Stomach (tissue), 9 donors: ENCODE results near the gene GP2. TPM values are rescaled to one million over a fixed set of nuclear protein-coding genes. Genes with fewer than 3 reads are reported as not detected.
"Not testable (repeated sequence)": the region's sequence is repeated elsewhere in the genome, so short reads cannot be mapped to it uniquely, and the experiment has no call there.

Experiments used
- DNase-seq, 2 donors: peaks; one replicate each; pipeline versions ENCODE4 v3.0.0 to v3.0.0-alpha.2; 2013 to 2019
- H3K27ac ChIP-seq, 5 donors: fragments of 200-600 bp in 4 of 5; sonication (generic) in 4 of 5; one replicate each; pipeline ENCODE4 v1.5.1; 2013 to 2019; ENCODE audit warnings: mild to moderate bottlenecking in 1 of 5, moderate library complexity in 1 of 5
- H3K27me3 ChIP-seq, 3 donors: fragments of 200-600 bp; sonication (generic); one replicate each; pipeline ENCODE4 v1.5.1; 2017 to 2019; ENCODE audit warnings: mixed run types in 1 of 3
- H3K36me3 ChIP-seq, 4 donors: fragments of 200-600 bp; sonication (generic); 1 replicate in 3 of 4; 2 replicates in 1 of 4; pipeline ENCODE4 v1.5.1; 2016 to 2019
- H3K4me1 ChIP-seq, 4 donors: fragments of 200-600 bp; sonication (generic); one replicate each; pipeline ENCODE4 v1.5.1; 2016 to 2019
- H3K4me3 ChIP-seq, 4 donors: fragments of 200-600 bp; sonication (generic) in 3 of 4; one replicate each; pipeline ENCODE4 v1.5.1; 2016 to 2019; ENCODE audit warnings: mild to moderate bottlenecking in 1 of 4
- H3K9me3 ChIP-seq, 4 donors: fragments of 200-600 bp; sonication (generic); one replicate each; pipeline ENCODE4 v1.5.1; 2016 to 2019
- EP300 ChIP-seq: sonication (generic); formaldehyde crosslinking; IDR thresholded peaks from one replicate; pipeline ENCODE4 v1.6.1; 2017; ENCODE audit warnings: antibody characterized with exemption
- POLR2A ChIP-seq, 4 donors: fragments of 450-650 bp; IDR thresholded peaks; one replicate each; pipeline ENCODE4 v1.6.1; 2016; ENCODE audit warnings: antibody characterized with exemption in 4 of 4, control low read depth in 2 of 4, mild to moderate bottlenecking in 1 of 4, moderate library complexity in 1 of 4
- POLR2AphosphoS5 ChIP-seq, 3 donors: sonication (generic); formaldehyde crosslinking; IDR thresholded peaks; one replicate each; pipeline ENCODE4 v1.6.1; 2016; ENCODE audit warnings: antibody characterized with exemption in 3 of 3
- WGBS, 5 donors: extraction: QIAGEN DNeasy Blood & Tissue Kit in 3 of 5; methylation state at CpG; one replicate each; pipeline versions ENCODE4 v1.1.5 to v1.1.7; 2013 to 2018; 5-methylcytosine and 5-hydroxymethylcytosine counted together
- intact Hi-C: fragments of 100-400 bp; cut with DNase I; formaldehyde crosslinking; loops from one replicate; pipeline ENCODE4 v1.15.1; 2023; ENCODE audit warnings: low total_unique reads
- polyA plus RNA-seq, 3 donors: library from polyadenylated mRNA; stranded (reverse); fragments of 200-250 nt; gene quantifications; one replicate each; pipeline ENCODE4 v1.2.3, GENCODE V29; 2013
- total RNA-seq, 5 donors: library from RNA; depleted of rRNA; stranded (reverse); fragments of >200 nt; gene quantifications; one replicate each; pipeline versions ENCODE4 v1.1.0 to v1.2.3, GENCODE V29; 2014 to 2016
- TF ChIP-seq, protein P1 (sequence below), 7 experiments: fragments of 450-650 bp in 4 of 7; fragments of 200-600 bp in 3 of 7; sonication (generic) in 3 of 7; IDR thresholded peaks; one replicate each; pipeline ENCODE4 v1.5.1; 2016 to 2019; ENCODE audit warnings: antibody characterized with exemption in 7 of 7, control low read depth in 2 of 7, mild to moderate bottlenecking in 1 of 7
- donor health status: healthy with polysubstance abuse.
- donor health status: Bipolar disorder and iron deficiency.
- donor health status: healthy.

Gene GP2
- total and polyA plus RNA-seq, 8 donors: 0.55 to 53.3 (median 14.4) TPM

- WGBS, 5 donors: 26 to 57% (median 32%) methylated on average over 3 of the region's 3 CpGs
- H3K27ac ChIP-seq: no peak overlapping the region
- no peak for DNase-seq
Observed at GRCh38 chr16:20326321-20326720, 992 bp downstream of the GP2 start.

DNA sequence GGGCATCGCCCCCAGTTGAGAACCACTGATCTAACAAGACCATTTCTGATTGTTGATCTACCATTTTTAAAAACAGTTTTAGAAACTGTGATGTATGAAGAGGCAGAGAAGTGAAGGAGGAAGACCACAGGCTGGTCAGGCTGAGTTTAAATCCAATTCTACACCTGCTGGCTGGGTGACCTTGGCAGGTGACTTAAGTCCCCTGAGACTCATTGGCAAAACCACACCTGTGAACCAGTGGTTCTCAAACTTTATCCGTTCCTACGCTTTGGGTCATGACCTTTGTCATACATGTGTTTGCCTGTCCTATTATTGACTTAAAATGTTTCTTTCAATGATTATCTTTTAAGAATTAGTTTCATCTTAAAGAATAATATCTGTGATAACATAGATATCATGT, 2.3 kb downstream of the GP2 start:
- intact Hi-C loops: no loop called here
- H3K36me3 ChIP-seq: no peaks in the 10 kb centered on the region
- no peak overlapping the region for H3K4me3 ChIP-seq
- DNase-seq: no peak
- no peaks in the 10 kb centered on the region for H3K27me3 ChIP-seq
- no peaks in the 10 kb centered on the region for H3K9me3 ChIP-seq
- TF ChIP-seq POLR2A (IDR thresholded peaks at IDR 0.05): no peak
- TF ChIP-seq POLR2AphosphoS5 (IDR thresholded peaks at IDR 0.05): no peak
- TF ChIP-seq, protein P1, sequence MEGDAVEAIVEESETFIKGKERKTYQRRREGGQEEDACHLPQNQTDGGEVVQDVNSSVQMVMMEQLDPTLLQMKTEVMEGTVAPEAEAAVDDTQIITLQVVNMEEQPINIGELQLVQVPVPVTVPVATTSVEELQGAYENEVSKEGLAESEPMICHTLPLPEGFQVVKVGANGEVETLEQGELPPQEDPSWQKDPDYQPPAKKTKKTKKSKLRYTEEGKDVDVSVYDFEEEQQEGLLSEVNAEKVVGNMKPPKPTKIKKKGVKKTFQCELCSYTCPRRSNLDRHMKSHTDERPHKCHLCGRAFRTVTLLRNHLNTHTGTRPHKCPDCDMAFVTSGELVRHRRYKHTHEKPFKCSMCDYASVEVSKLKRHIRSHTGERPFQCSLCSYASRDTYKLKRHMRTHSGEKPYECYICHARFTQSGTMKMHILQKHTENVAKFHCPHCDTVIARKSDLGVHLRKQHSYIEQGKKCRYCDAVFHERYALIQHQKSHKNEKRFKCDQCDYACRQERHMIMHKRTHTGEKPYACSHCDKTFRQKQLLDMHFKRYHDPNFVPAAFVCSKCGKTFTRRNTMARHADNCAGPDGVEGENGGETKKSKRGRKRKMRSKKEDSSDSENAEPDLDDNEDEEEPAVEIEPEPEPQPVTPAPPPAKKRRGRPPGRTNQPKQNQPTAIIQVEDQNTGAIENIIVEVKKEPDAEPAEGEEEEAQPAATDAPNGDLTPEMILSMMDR (IDR thresholded peaks at IDR 0.05): no peak
- TF ChIP-seq EP300: no peak
- 37 to 75% (median 50%) methylated on average over 3 of the region's 3 CpGs for WGBS, 5 donors
- H3K27ac ChIP-seq: no peak overlapping the region
- H3K4me1 ChIP-seq: peaks cover 0 to 15% (median 10%) of the 10 kb centered on the region in 4 donors

More at GRCh38 chr16:20326321-20326720, 992 bp downstream of the GP2 start:
- Histone ChIP-seq H3K4me3 (no peak overlapping the region), H3K36me3 (no peaks in the 10 kb centered on the region), H3K9me3 (no peaks in the 10 kb centered on the region), H3K27me3 (no peaks in the 10 kb centered on the region), H3K4me1 (peaks cover 0 to 15% (median 10%) of the 10 kb centered on the region in 4 donors)
- intact Hi-C loops: no loop called here
- TF ChIP-seq POLR2A (IDR thresholded peaks at IDR 0.05): no peak
- TF ChIP-seq, protein P1 (IDR thresholded peaks at IDR 0.05): no peak

DNA sequence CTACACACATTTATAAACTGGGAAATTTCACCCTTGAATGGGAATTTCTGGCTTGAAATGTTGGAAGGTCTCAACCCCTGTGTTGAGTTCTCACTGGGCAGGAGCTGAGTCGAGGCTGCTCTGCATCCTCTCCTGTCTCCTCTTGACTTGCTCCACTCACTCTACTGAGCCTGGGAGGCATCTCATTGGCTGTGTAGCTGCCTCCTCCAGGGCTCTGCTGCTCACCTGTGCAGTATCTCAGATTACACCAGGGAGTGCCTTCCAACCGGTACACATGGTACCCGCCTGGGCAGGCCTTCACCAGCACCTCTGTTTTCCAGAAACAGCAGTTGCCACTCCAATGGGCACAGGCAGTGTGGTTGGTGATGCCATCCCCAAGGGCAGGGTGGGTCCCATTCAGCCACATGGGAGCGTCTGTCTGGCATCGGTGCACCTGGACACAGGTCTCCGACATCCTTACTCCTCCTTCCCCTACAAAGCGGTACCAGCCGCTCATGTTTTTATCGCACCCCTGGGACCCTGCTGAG, 3.7 kb downstream of the GP2 start:
- 73 to 85% (median 81%) methylated on average over 9 of the region's 9 CpGs for WGBS, 5 donors
- Histone ChIP-seq H3K36me3 (no peaks in the 10 kb centered on the region), H3K4me1 (peaks cover 0 to 15% (median 10%) of the 10 kb centered on the region in 4 donors), H3K27ac (no peak overlapping the region), H3K4me3 (no peak overlapping the region), H3K27me3 (no peaks in the 10 kb centered on the region), H3K9me3 (no peaks in the 10 kb centered on the region)
- no peak for TF ChIP-seq POLR2A (IDR thresholded peaks at IDR 0.05)
- TF ChIP-seq EP300: no peak
- TF ChIP-seq POLR2AphosphoS5 (IDR thresholded peaks at IDR 0.05): no peak
- TF ChIP-seq, protein P1 (IDR thresholded peaks at IDR 0.05): no peak
- intact Hi-C loops: no loop called here
- DNase-seq: no peak

GRCh38 chr16:20322696-20323095, 4.6 kb downstream of the GP2 start:
- 91 to 100% (median 94%) methylated on average over 4 of the region's 4 CpGs for WGBS, 5 donors
- TF ChIP-seq EP300 (no peak), POLR2AphosphoS5 (IDR thresholded peaks at IDR 0.05) (no peak)
- Histone ChIP-seq H3K36me3 (no peaks in the 10 kb centered on the region), H3K4me3 (no peak overlapping the region), H3K27me3 (no peaks in the 10 kb centered on the region), H3K4me1 (peaks cover 0 to 15% (median 10%) of the 10 kb centered on the region in 4 donors), H3K27ac (no peak overlapping the region), H3K9me3 (no peaks in the 10 kb centered on the region)
- DNase-seq: no peak
- intact Hi-C loops: no loop called here

DNA sequence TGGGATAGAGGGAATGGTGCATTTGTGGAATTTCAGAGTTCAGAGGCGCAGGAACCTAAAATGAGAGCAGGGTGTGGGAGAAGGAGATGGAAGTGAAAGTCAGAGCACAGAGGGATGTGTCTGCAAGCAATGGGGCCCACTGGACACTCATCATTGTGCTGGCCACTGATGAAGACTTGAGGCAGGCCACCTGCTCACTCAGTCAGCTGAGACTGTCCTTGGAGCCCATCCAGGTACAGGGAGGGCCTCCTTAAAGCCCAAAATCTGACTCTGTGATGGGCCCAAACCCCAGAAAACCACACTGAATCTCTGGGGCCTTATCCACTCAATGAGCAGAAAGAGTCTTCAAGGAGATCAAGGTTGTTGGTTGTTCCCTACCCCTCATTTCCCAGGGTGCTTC, 5.6 kb downstream of the GP2 start:
- DNase-seq: no peak
- Histone ChIP-seq H3K4me3 (no peak overlapping the region), H3K4me1 (peaks cover 0 to 8% (median 3%) of the 10 kb centered on the region in 4 donors), H3K36me3 (no peaks in the 10 kb centered on the region), H3K27me3 (no peaks in the 10 kb centered on the region), H3K9me3 (no peaks in the 10 kb centered on the region), H3K27ac (no peak overlapping the region)
- intact Hi-C loops: no loop called here
- no peak for TF ChIP-seq EP300
- no peak for TF ChIP-seq POLR2AphosphoS5 (IDR thresholded peaks at IDR 0.05)
- no peak for TF ChIP-seq POLR2A (IDR thresholded peaks at IDR 0.05)
- TF ChIP-seq, protein P1 (IDR thresholded peaks at IDR 0.05): no peak
- 86 to 90% (median 88%) methylated on average over 1 of the region's 1 CpG for WGBS, 5 donors

DNA sequence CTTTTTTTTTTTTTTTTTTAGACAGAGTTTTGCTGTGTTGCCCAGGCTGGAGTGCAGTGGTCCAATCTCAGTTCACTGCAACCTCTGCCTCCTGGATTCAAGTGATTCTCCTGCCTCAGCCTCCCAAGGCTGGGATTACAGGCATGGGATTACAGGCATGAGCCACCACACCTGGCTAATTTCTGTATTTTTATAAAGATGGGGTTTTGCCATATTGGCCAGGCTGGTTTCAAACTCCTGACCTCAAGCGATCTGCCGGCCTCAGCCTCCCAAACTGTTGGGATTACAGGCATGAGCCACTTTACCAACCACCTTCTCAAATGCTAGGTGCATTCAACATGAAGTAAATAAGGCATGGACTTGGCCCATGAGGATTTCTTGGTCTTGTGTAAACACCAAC, 6.3 kb downstream of the GP2 start:
- intact Hi-C loops, H3K27me3 ChIP-seq, H3K4me1 ChIP-seq, H3K27ac ChIP-seq, H3K36me3 ChIP-seq, H3K9me3 ChIP-seq, DNase-seq, H3K4me3 ChIP-seq: not testable (repeated sequence)
- 91 to 98% (median 97%) methylated on average over 2 of the region's 2 CpGs for WGBS, 5 donors
